Measurements from ENCODE around the gene KIF16B. TPM values are rescaled to one million over a fixed set of nuclear protein-coding genes. Genes with fewer than 3 reads are reported as not detected.
A peak's percentile ranks its signal among the peaks of the same experiment; 100 is the strongest.
"Not testable (repeated sequence)": the region's sequence is repeated elsewhere in the genome, so short reads cannot be mapped to it uniquely, and the experiment has no call there.

The KIF16B gene
- polyA plus RNA-seq, 3 donors = 21.0 to 23.7 (median 21.4) TPM

GRCh38 chr20:16260133-16260532 is 313.1 kb downstream of the KIF16B start:
- not testable (repeated sequence) for DNase-seq

- DNase-seq = no peak
Measured at GRCh38 chr20:16258766-16259165, 314.5 kb downstream of the KIF16B start.

GRCh38 chr20:16257813-16258430 is 315.3 kb downstream of the KIF16B start:
- no peak for DNase-seq

DNA sequence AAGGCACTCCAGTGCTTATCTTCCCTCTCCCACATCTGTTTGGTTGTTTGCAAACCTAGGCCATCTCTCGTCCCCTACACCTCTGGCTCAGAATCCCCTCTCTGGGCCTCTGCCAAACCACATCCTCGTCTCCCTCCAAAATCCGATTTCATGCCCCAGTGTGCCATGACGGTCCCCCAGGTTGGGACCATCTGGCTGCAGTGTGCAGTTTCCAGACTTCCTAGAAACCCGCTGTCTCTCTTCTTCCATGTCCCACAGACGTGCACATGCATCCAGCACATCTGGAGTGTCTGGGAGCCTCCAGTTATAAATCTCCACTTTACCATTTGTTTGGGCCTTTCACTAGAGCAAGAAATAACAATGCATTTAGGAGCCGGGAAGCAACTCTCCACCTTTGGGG is 316.2 kb downstream of the KIF16B start:
- DNase-seq = no peak

- DNase-seq = no peak
Measured at GRCh38 chr20:16246870-16247269, 326.4 kb downstream of the KIF16B start.

GRCh38 chr20:16246291-16246690 is 327.0 kb downstream of the KIF16B start:
- DNase-seq = no peak

GRCh38 chr20:16245879-16246278 is 327.4 kb downstream of the KIF16B start:
- DNase-seq = no peak

DNA sequence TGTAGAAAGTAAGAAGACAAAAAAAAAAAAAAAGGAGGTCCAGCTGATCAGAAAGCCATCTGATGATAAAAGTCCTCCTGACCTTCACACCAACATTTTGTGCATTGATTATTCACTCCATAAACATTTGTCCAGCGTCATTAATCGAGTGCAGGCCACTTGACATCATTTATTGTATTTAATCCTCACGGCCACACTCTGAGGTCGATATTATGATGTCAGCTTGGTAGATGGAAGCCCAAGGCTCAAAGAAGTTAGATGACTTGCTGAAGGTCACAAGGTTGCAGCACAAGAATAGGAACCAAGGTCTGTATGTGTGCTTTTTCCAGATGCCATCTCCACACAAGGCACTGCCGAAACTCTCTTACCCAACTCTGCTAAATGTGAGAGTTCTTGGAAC is 328.4 kb downstream of the KIF16B start:
- DNase-seq = no peak

- no peak for DNase-seq
Measured at GRCh38 chr20:16243470-16243869, 329.8 kb downstream of the KIF16B start.

GRCh38 chr20:16241911-16242310 is 331.3 kb downstream of the KIF16B start:
- no peak for DNase-seq

DNA sequence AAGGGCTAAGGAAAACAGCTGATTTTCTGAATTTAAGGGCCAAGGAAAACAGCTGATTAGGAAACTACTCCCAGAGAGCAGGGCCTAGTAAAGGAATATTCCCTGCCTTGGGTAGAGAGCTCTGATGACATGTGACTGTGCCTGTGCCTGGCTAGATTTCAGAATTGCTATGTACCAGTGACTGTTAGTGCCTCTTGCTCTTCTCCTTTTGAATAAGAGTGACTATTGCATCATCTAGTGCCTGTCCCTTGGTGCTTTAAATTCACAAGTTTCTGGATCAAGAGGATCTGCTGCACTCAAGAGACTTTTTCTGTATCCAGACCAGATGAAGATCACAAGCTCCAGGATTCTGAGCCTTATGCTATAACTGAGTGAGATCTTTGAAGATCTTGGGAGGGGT is 332.9 kb downstream of the KIF16B start:
- DNase-seq = no peak

- DNase-seq = no peak
Measured at GRCh38 chr20:16236589-16237241, 336.5 kb downstream of the KIF16B start.

DNA sequence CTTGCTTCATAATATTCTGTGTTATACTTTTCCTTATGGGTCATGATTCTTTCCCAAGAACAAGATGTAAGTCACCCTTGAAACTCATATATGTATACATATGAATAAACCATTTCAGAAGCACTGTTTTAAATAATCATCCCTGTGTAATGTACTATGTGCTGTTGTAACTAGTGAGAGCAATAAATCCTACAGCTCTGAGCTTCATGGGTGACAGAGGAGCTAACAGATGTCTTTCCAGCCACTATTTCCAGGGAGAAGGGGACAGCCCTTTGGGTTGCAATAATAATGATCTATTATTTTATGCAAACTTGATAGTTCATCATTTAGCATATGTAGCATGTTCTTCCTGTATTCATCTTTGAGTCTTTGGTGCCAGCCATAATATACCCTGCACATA is 342.8 kb downstream of the KIF16B start:
- no peak for DNase-seq

DNA sequence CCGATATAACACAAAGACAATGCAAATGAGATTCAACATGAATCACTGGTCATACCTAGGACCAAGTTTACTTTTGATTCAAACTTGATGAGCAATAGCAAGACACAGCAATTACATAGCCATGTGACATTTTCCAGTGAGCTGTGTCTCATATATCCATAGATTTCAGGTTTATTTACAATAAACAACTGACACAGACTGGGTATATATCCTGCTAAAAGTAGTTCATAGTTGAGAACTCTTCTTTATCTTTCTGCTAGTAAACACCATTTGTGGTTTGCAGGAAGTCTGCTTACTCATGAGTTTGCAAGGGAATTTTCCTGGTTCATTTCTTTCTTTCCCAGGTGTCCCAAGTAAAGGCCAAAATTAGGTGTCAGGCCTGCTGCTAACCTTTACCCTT is 343.4 kb downstream of the KIF16B start:
- no peak for DNase-seq

GRCh38 chr20:16228722-16229121 is 344.5 kb downstream of the KIF16B start:
- no peak for DNase-seq

DNA sequence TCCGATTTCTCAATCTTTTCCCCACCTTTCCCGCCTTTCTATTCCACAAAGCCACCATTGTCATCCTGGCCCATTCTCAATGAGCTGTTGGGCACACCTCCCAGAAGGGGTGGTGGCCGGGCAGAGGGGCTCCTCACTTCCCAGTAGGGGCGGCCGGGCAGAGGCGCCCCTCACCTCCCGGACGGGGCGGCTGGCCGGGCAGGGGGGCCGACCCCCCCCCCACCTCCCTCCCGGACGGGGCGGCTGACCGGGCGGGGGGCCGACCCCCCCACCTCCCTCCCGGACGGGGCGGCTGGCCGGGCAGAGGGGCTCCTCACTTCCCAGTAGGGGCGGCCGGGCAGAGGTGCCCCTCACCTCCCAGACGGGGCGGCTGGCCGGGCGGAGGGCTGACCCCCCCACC is 346.3 kb downstream of the KIF16B start:
- DNase-seq = not testable (repeated sequence)

GRCh38 chr20:16224836-16225235 is 348.4 kb downstream of the KIF16B start:
- peak; percentile 7 for DNase-seq

GRCh38 chr20:16222859-16223411 is 350.3 kb downstream of the KIF16B start:
- no peak for DNase-seq

Other genes starting within 250 kb of the KIF16B start
- gene SNRPB2, start 156.6 kb upstream of the KIF16B start, polyA plus RNA-seq (ENCODE audit: insufficient read length in 3 of 3) = 100 to 1,000 TPM; 101 to 113 (median 108) TPM
- gene OTOR, start 174.9 kb upstream of the KIF16B start, polyA plus RNA-seq (ENCODE audit: insufficient read length in 3 of 3) = under 1 TPM in 1 of 3 donors, not detected in 2; 0.09 TPM

All from renal pelvis (tissue), 4 donors.